ENCODE measurements around the gene GPR176. TPM values are rescaled to one million over a fixed set of nuclear protein-coding genes. Genes with fewer than 3 reads are reported as not detected.
A peak's percentile ranks its signal among the peaks of the same experiment; 100 is the strongest.

GPR176 gene
- total RNA-seq, 1 donor from 2014 or later: 52.0 TPM

GRCh38 chr15:39756806-39757522 is 163.1 kb downstream of the GPR176 start:
- no peak overlapping the region for H3K4me3 ChIP-seq (ENCODE audit: low read depth, low read length)
- no peak for DNase-seq (ENCODE audit: low read depth)
- H3K27me3 ChIP-seq (ENCODE audit: control insufficient read depth, insufficient read depth, low read length): no peaks in the 10 kb centered on the region
- TF ChIP-seq CTCF (IDR thresholded peaks at IDR 0.05; ENCODE audit: insufficient read depth, low read length, poor library complexity, severe bottlenecking): peak; percentile 73
- H3K36me3 ChIP-seq (ENCODE audit: control insufficient read depth, insufficient read depth, low read length): no peaks in the 10 kb centered on the region

DNA sequence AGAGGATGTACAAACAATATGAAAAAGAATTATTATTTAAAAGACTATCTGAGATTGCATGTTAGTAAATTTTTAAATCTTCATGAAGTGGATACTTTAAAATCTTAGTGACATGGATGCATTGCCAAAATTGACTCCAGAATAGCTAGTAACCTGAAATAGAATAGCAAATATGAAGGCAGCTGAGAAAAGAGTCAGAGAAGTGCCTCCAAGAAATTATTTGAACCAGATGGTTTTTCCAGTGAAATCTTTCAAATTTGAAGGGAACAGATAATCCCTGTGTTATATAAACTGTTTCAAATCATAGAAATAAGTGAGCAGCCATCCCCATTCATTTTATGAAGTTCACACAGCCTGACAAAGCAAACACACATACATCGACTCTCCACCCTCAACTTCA is 167.1 kb downstream of the GPR176 start:
- H3K36me3 ChIP-seq (ENCODE audit: control insufficient read depth, insufficient read depth, low read length): no peaks in the 10 kb centered on the region
- H3K4me3 ChIP-seq (ENCODE audit: low read depth, low read length): no peak overlapping the region
- TF ChIP-seq CTCF (IDR thresholded peaks at IDR 0.05; ENCODE audit: insufficient read depth, low read length, poor library complexity, severe bottlenecking): no peak
- DNase-seq (ENCODE audit: low read depth): no peak
- H3K27me3 ChIP-seq (ENCODE audit: control insufficient read depth, insufficient read depth, low read length): no peaks in the 10 kb centered on the region

DNA sequence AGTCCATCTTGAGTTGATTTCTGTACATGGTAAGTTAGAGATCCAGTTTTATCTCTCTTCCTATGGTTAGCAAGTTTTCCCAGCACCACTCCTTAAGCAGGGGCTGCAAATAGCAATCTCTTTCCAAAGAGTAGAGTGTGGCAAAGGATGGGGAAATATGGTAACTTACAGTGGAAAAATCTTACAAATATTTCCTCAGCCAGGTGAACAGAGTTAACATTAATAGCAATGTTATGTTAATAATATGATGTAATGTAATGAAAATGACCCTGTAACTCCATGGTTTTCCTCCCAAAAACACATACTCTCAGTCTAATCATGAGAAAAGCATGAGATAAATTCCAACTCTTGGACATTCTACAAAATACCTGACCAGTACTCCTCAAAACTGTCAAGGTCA is 167.8 kb downstream of the GPR176 start:
- no peak for TF ChIP-seq CTCF (IDR thresholded peaks at IDR 0.05; ENCODE audit: insufficient read depth, low read length, poor library complexity, severe bottlenecking)
- no peak overlapping the region for H3K4me3 ChIP-seq (ENCODE audit: low read depth, low read length)
- H3K27me3 ChIP-seq (ENCODE audit: control insufficient read depth, insufficient read depth, low read length): no peaks in the 10 kb centered on the region
- no peak for DNase-seq (ENCODE audit: low read depth)
- H3K36me3 ChIP-seq (ENCODE audit: control insufficient read depth, insufficient read depth, low read length): no peaks in the 10 kb centered on the region

Other genes starting within 250 kb of the GPR176 start
- gene FSIP1, start 137.4 kb downstream of the GPR176 start, total RNA-seq: 0.62 and 0.71 TPM in 2 replicates
- 60.6 and 72.6 TPM in 2 replicates for gene EIF2AK4, start 13.8 kb upstream of the GPR176 start, total RNA-seq
- gene SRP14, start 118.9 kb upstream of the GPR176 start, total RNA-seq: 260 and 309 TPM in 2 replicates
- gene BMF, start 188.6 kb upstream of the GPR176 start, total RNA-seq: 37.4 and 43.4 TPM in 2 replicates
- gene BUB1B, start 240.8 kb upstream of the GPR176 start, total RNA-seq: 10.5 and 16.5 TPM in 2 replicates